Thyroid gland (tissue), 4 donors: ENCODE results near the gene EMILIN1.

Experiments
- POLR2A ChIP-seq, 2 donors: fragments of 450-650 bp; IDR thresholded peaks; one replicate each; pipeline ENCODE4 v1.6.1; 2017; ENCODE audit warnings: antibody characterized with exemption in 2 of 2, mild to moderate bottlenecking in 2 of 2, moderate library complexity in 1 of 2
- TF ChIP-seq, protein P1 (sequence below), 6 experiments: fragments of 200-600 bp in 3 of 6; fragments of 450-650 bp in 3 of 6; sonication (generic) in 3 of 6; IDR thresholded peaks; one replicate each; pipeline ENCODE4 v1.5.1; 2016 to 2019; ENCODE audit warnings: antibody characterized with exemption in 6 of 6, mild to moderate bottlenecking in 2 of 6, inconsistent platforms in 1 of 6, moderate library complexity in 1 of 6

- TF ChIP-seq, protein P1, sequence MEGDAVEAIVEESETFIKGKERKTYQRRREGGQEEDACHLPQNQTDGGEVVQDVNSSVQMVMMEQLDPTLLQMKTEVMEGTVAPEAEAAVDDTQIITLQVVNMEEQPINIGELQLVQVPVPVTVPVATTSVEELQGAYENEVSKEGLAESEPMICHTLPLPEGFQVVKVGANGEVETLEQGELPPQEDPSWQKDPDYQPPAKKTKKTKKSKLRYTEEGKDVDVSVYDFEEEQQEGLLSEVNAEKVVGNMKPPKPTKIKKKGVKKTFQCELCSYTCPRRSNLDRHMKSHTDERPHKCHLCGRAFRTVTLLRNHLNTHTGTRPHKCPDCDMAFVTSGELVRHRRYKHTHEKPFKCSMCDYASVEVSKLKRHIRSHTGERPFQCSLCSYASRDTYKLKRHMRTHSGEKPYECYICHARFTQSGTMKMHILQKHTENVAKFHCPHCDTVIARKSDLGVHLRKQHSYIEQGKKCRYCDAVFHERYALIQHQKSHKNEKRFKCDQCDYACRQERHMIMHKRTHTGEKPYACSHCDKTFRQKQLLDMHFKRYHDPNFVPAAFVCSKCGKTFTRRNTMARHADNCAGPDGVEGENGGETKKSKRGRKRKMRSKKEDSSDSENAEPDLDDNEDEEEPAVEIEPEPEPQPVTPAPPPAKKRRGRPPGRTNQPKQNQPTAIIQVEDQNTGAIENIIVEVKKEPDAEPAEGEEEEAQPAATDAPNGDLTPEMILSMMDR (IDR thresholded peaks at IDR 0.05) = no peak
- TF ChIP-seq POLR2A (IDR thresholded peaks at IDR 0.05) = no peak
These were observed 8.5 kb downstream of the EMILIN1 start, which contains the start of gene KHK for GRCh38 chr2:27086724-27087593.
